Measurements from ENCODE around the gene TEAD3.

Gene TEAD3

DNA sequence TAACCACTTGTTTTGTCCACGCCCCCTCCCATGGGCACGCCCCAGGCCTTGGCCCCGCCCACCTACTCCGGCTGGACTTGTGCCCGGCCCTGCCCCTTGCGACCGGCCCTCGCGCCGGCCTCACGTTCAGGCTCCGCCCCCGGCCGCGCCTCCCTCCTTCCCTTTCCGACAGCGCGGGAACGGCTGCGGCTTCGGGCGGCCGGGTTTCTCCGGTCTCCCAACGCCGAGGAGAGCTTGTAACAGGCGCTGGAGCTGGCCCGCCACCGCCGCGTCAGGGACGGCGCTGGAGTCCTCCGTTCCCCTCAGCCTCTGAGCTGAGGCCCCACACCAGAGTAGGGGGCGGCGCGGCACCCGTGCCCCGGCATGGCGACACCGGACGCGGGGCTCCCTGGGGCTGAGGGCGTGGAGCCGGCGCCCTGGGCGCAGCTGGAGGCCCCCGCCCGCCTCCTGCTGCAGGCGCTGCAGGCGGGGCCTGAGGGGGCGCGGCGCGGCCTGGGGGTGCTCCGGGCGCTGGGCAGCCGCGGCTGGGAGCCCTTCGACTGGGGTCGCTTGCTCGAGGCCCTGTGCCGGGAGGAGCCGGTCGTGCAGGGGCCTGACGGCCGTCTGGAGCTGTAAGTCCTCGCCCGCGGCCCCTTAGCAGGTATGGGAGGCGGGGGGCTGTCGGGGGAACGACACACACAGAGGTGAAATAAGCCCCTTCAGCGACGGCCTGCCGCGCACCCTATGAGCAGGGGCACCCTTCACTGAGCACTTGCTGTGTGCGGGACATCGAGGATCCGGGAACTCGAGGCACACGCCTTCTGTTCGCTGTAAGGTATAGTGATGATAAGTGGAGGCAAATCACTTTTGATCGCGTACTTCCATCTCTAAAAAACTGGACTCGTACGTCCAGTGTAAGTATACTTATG is 44.4 kb downstream of the TEAD3 start, which contains the start of gene FANCE:
TSS of gene FANCE (plus strand) at position 156 of the 908 bp plus-strand sequence. CDS start at position 364, 208 bp downstream.
- H3K4me3 ChIP-seq (ENCODE audit: low read depth, low read length) = peak within 1 kb of the TSS; percentile 84
- peak; percentile 40 for TF ChIP-seq POLR2A (IDR thresholded peaks at IDR 0.05; ENCODE audit: extremely low read depth, insufficient read length)
- TF ChIP-seq, protein P1, sequence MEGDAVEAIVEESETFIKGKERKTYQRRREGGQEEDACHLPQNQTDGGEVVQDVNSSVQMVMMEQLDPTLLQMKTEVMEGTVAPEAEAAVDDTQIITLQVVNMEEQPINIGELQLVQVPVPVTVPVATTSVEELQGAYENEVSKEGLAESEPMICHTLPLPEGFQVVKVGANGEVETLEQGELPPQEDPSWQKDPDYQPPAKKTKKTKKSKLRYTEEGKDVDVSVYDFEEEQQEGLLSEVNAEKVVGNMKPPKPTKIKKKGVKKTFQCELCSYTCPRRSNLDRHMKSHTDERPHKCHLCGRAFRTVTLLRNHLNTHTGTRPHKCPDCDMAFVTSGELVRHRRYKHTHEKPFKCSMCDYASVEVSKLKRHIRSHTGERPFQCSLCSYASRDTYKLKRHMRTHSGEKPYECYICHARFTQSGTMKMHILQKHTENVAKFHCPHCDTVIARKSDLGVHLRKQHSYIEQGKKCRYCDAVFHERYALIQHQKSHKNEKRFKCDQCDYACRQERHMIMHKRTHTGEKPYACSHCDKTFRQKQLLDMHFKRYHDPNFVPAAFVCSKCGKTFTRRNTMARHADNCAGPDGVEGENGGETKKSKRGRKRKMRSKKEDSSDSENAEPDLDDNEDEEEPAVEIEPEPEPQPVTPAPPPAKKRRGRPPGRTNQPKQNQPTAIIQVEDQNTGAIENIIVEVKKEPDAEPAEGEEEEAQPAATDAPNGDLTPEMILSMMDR (IDR thresholded peaks at IDR 0.05; ENCODE audit: low read depth, low read length) = no peak
- 0 out of 2 replicates have a peak, but pooled peaks have one; percentile 33 for TF ChIP-seq MYC (IDR thresholded peaks at IDR 0.05; ENCODE audit: low read depth, low read length)
- TF ChIP-seq, protein P2, sequence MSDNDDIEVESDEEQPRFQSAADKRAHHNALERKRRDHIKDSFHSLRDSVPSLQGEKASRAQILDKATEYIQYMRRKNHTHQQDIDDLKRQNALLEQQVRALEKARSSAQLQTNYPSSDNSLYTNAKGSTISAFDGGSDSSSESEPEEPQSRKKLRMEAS (IDR thresholded peaks at IDR 0.05; ENCODE audit: low read depth, low read length) = no peak; the same call in 1 of the 2 replicates
- peak; percentile 97 for DNase-seq (ENCODE audit: low read depth)

DNA sequence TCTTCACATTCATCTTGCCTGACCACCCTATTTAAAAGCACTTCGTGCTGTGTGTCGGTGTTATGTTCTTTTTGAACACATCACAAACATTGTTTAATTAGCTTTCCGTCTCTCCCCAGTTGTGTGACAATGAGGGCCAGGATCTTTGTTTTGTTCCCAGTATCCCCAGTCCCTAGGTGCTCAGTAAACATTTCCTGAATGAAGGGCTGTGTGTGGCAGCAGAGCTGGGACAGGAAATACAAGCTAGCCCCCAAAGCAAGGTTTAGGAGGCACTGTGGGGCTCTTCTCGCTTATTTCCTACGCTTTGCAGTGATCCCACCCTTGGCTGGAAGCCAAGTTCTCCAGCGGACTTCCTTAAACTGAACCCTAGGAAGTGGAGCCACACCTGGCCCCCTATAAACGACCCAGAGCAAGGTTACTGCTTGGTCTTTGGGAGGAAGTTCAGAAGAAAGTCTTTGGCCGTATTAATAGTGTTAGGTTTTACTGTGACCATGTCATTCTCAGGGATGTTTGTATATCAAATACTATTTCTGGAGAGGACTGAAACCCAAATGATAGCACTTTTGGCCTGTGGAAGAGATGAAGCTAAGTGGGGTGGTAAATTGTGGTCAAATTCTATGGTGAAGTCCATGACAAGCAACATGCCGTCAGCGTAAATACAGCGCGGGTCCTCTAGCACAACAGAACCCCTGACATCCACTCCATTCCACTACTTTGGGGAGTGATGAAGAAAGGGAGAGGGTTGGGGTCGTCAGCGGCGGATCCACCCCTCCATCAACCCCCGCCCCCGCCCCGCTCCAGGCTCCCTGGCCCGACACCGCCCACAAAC is 45.3 kb downstream of the TEAD3 start:
- no peak for TF ChIP-seq MYC (IDR thresholded peaks at IDR 0.05; ENCODE audit: low read depth, low read length)
- TF ChIP-seq, protein P1 (IDR thresholded peaks at IDR 0.05; ENCODE audit: low read depth, low read length) = no peak
- TF ChIP-seq, protein P2 (IDR thresholded peaks at IDR 0.05; ENCODE audit: low read depth, low read length) = no peak
- TF ChIP-seq POLR2A (IDR thresholded peaks at IDR 0.05; ENCODE audit: extremely low read depth, insufficient read length) = no peak
- H3K4me3 ChIP-seq (ENCODE audit: low read depth, low read length) = peak overlapping the region; percentile 53
- no peak for DNase-seq (ENCODE audit: low read depth)

DNA sequence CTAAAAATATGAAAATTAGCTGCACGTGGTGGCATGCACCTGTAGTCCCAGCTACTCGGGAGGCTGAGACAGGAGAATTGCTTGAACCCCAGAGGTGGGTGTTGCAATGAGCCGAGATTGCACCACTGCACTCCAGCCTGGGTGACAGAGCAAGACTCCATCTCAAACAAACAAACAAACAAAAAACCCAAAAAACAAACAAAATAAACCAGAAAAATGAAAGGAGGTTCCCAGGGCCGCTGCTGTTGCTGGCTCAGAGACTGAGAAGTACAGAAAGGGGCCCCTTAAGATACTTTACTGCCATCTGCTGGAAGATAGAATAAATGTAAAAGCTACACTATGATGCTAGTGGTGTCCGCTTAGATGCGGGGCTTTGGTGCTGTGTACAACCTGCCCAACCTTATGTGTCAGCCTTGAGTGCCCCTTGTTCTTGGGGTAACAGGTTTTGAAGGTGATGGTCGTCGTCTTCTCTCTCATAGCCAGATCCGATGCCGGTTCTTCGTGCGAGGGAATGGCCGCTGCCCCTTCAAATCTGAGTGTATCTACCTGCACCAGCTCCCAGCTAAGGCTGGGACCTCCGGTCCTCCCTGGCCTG is 47.5 kb downstream of the TEAD3 start:
- TF ChIP-seq, protein P1 (IDR thresholded peaks at IDR 0.05; ENCODE audit: low read depth, low read length) = peak; percentile 51
- TF ChIP-seq POLR2A (IDR thresholded peaks at IDR 0.05; ENCODE audit: extremely low read depth, insufficient read length) = no peak
- DNase-seq (ENCODE audit: low read depth) = peak; percentile 78
- H3K4me3 ChIP-seq (ENCODE audit: low read depth, low read length) = no peak overlapping the region

DNA sequence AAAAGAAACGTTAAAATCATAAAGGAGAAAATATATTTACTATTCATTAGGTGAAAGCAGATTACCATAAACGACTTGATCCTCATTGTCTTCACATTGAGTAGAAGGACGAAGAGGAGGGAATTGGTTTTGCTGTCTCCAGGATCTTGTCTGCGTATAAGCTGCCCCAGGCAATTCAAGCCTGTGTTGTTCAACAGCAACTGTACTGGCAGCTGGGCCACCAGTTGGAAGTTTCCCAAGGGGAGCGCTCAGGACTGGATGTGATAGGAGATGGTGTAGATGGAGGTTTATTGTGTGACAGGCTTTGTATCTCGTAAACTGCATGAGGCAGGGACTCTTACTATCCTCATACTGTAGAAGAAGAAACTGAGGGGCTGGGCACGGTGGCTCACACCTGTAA is 48.7 kb downstream of the TEAD3 start:
- no peak for DNase-seq (ENCODE audit: low read depth)
- H3K4me3 ChIP-seq (ENCODE audit: low read depth, low read length) = no peak overlapping the region
- TF ChIP-seq, protein P1 (IDR thresholded peaks at IDR 0.05; ENCODE audit: low read depth, low read length) = no peak
- TF ChIP-seq POLR2A (IDR thresholded peaks at IDR 0.05; ENCODE audit: extremely low read depth, insufficient read length) = no peak
- TF ChIP-seq, protein P2 (IDR thresholded peaks at IDR 0.05; ENCODE audit: low read depth, low read length) = no peak

DNA sequence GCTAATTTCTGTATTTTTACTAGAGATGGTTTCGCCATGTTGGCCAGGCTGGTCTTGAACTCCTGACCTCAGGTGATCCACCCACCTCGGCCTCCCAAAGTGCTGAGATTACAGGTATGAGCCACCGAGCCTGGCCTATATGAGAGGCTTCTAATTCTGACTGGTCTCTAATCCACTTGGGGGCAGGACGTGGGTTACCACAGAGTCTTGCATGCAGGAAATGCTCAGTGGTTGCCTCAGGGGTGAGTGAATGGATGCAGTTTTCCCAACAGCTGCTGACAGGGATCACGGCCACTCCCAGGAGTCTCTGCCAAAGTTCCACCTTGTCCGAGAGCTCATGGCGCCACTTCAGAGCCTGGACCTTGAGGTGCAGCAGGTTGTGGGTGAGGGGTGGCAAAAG is 51.2 kb downstream of the TEAD3 start:
- peak; percentile 54 for DNase-seq (ENCODE audit: low read depth)
- TF ChIP-seq, protein P2 (IDR thresholded peaks at IDR 0.05; ENCODE audit: low read depth, low read length) = no peak
- TF ChIP-seq MYC (IDR thresholded peaks at IDR 0.05; ENCODE audit: low read depth, low read length) = no peak
- no peak for TF ChIP-seq POLR2A (IDR thresholded peaks at IDR 0.05; ENCODE audit: extremely low read depth, insufficient read length)
- TF ChIP-seq, protein P1 (IDR thresholded peaks at IDR 0.05; ENCODE audit: low read depth, low read length) = no peak
- no peak overlapping the region for H3K4me3 ChIP-seq (ENCODE audit: low read depth, low read length)
